ENCODE measurements around the gene LHX1.

LHX1 gene

GRCh38 chr17:36975922-36976515, 38.7 kb downstream of the LHX1 start:
- no peak for DNase-seq

- no peak for DNase-seq
Observed at GRCh38 chr17:36977066-36977465, 39.8 kb downstream of the LHX1 start.

GRCh38 chr17:36977568-36977967, 40.3 kb downstream of the LHX1 start:
- no peak for DNase-seq

- DNase-seq: no peak
Observed at GRCh38 chr17:36978810-36979564, 41.7 kb downstream of the LHX1 start.

DNA sequence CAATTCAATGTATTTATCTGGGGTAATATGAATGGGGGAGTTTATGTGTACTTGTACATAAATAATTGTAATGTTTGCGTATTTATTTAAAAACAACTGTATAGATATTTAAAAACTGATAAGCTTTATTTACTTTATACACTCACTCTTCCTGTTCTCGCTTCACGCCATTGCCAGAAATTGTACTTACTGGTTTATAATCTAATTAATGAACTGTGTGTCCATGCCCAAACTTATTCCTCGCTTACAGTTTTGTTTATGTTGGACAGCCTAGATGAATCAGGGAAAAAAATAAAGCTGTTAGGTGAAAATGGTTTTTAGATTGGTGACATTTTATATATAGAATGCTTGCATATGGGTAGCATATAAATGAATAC, 42.3 kb downstream of the LHX1 start:
- no peak for DNase-seq

- no peak for DNase-seq
Observed at GRCh38 chr17:36980280-36980761, 43.0 kb downstream of the LHX1 start.

- DNase-seq: no peak
Observed at GRCh38 chr17:36983618-36984017, 46.3 kb downstream of the LHX1 start.

GRCh38 chr17:36989173-36989572, 51.9 kb downstream of the LHX1 start:
- no peak for DNase-seq

GRCh38 chr17:36992701-36993100, 55.4 kb downstream of the LHX1 start:
- DNase-seq: no peak

DNA sequence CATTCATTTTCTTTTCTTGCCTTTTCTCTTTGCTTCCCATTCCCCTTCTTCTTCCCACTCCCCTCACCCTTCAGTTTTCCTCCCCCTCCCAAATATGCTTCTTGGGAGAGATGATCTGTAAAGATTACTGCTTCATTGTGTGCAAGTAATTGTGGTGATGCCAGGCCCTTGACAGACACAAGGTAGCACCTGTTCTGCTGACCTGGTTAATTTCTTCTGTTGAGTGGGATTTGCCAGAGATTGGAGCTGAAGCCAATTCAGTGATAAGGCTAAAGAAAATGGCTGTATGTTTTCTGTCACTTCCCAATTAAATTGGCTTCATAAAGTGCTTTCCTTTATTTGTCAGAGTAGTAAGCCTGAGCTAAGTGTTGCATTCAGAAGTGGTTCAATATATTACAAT, 56.0 kb downstream of the LHX1 start:
- DNase-seq: no peak
